ENCODE data around the gene GNAO1. TPM values are rescaled to one million over a fixed set of nuclear protein-coding genes. Genes with fewer than 3 reads are reported as not detected.

Gene GNAO1
- total and polyA plus RNA-seq, 2 of the 13 experiments (the other 11 are each of a cell fraction or from before 2014, with no cell fraction given) = not detected

DNA sequence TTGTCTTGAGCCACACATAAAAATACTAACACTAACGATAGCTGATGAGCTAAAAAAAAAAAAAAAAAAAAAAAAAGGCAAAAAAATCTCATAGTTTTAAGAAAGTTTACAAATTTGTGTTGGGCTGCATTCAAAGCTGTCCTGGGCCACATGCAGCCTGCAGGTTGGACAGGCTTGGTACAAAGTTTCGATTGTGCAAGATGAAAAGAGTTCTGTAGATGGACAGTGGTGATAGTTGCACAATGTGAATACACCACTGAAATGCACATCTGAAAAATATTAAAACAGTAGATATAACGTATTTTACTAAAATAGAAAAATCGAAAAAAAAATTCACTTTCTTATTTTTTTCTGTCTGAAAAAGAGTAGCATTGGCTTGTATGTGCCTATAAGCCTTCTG, 191.2 kb downstream of the GNAO1 start (continued):
- TF ChIP-seq ZNF124 (CRISPR knock-in tag; IDR thresholded peaks at IDR 0.05) (0 out of 2 replicates have a peak, but pooled peaks have one; percentile 46), HMG20A (CRISPR knock-in tag; IDR thresholded peaks at IDR 0.05; ENCODE audit: borderline replicate concordance) (peak; percentile 13; the same call in 1 of the 2 replicates), ZNF773 (CRISPR knock-in tag; IDR thresholded peaks at IDR 0.05; ENCODE audit: borderline replicate concordance) (no peak), CEBPG (CRISPR knock-in tag; IDR thresholded peaks at IDR 0.05) (peak; percentile 98), SMARCE1 (IDR thresholded peaks at IDR 0.05; ENCODE audit: borderline replicate concordance) (no peak), SALL1 (CRISPR knock-in tag; IDR thresholded peaks at IDR 0.05) (peak; percentile 31; the same call in 1 of the 2 replicates), ZNF724P (CRISPR knock-in tag; IDR thresholded peaks at IDR 0.05; ENCODE audit: borderline replicate concordance) (no peak), TGIF2 (CRISPR knock-in tag; IDR thresholded peaks at IDR 0.05) (no peak), ZNF12 (CRISPR knock-in tag; IDR thresholded peaks at IDR 0.05) (no peak), MIER2 (CRISPR knock-in tag; IDR thresholded peaks at IDR 0.05) (0 out of 2 replicates have a peak, but pooled peaks have one; percentile 23), DPF2 (CRISPR knock-in tag; IDR thresholded peaks at IDR 0.05; ENCODE audit: borderline replicate concordance, low read depth) (no peak), ZNF333 (CRISPR knock-in tag; IDR thresholded peaks at IDR 0.05; ENCODE audit: borderline replicate concordance) (no peak), YY1 (IDR thresholded peaks at IDR 0.05; ENCODE audit: insufficient read depth, insufficient replicate concordance, low read depth, low read length) (no peak)
- TF ChIP-seq, protein P1, sequence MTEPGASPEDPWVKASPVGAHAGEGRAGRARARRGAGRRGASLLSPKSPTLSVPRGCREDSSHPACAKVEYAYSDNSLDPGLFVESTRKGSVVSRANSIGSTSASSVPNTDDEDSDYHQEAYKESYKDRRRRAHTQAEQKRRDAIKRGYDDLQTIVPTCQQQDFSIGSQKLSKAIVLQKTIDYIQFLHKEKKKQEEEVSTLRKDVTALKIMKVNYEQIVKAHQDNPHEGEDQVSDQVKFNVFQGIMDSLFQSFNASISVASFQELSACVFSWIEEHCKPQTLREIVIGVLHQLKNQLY (CRISPR knock-in tag; IDR thresholded peaks at IDR 0.05) = no peak
- TF ChIP-seq, protein P2, sequence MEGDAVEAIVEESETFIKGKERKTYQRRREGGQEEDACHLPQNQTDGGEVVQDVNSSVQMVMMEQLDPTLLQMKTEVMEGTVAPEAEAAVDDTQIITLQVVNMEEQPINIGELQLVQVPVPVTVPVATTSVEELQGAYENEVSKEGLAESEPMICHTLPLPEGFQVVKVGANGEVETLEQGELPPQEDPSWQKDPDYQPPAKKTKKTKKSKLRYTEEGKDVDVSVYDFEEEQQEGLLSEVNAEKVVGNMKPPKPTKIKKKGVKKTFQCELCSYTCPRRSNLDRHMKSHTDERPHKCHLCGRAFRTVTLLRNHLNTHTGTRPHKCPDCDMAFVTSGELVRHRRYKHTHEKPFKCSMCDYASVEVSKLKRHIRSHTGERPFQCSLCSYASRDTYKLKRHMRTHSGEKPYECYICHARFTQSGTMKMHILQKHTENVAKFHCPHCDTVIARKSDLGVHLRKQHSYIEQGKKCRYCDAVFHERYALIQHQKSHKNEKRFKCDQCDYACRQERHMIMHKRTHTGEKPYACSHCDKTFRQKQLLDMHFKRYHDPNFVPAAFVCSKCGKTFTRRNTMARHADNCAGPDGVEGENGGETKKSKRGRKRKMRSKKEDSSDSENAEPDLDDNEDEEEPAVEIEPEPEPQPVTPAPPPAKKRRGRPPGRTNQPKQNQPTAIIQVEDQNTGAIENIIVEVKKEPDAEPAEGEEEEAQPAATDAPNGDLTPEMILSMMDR (CRISPR knock-in tag; IDR thresholded peaks at IDR 0.05) = no peak
- TF ChIP-seq, protein P3, sequence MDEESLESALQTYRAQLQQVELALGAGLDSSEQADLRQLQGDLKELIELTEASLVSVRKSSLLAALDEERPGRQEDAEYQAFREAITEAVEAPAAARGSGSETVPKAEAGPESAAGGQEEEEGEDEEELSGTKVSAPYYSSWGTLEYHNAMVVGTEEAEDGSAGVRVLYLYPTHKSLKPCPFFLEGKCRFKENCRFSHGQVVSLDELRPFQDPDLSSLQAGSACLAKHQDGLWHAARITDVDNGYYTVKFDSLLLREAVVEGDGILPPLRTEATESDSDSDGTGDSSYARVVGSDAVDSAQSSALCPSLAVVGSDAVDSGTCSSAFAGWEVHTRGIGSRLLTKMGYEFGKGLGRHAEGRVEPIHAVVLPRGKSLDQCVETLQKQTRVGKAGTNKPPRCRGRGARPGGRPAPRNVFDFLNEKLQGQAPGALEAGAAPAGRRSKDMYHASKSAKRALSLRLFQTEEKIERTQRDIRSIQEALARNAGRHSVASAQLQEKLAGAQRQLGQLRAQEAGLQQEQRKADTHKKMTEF (CRISPR knock-in tag; IDR thresholded peaks at IDR 0.05) = no peak

Measured in HepG2 (cell line).